MM.1S (cell line): ENCODE results near the gene ZBTB37.

ENCODE experiments used
- CTCF ChIP-seq: fragments of 300-600 bp; sonication (generic); IDR thresholded peaks from 2 replicates; pipeline ENCODE4 v1.5.1; 2016; ENCODE audit warnings: antibody characterized with exemption, low read length, mixed read lengths
- EZH2 ChIP-seq: fragments of 300-600 bp; sonication (generic); optimal IDR thresholded peaks from 2 replicates; pipeline ENCODE3; 2017; ENCODE audit warnings: low read depth, mild to moderate bottlenecking, antibody characterized with exemption, low read length, mixed read lengths

- no peak for TF ChIP-seq CTCF
- no peak for TF ChIP-seq EZH2
Measured at GRCh38 chr1:173893611-173894010, 25.4 kb downstream of the ZBTB37 start.
